Endodermal cell (in vitro differentiated cells): Measurements from ENCODE around the gene BTG3. TPM values are rescaled to one million over a fixed set of nuclear protein-coding genes. Genes with fewer than 3 reads are reported as not detected.

Experiments used
- DNase-seq: peaks from one replicate; pipeline ENCODE4 v3.0.0-alpha.2; 2017
- H3K27ac ChIP-seq: 2 replicates; pipeline ENCODE4 v1.5.1; 2013; ENCODE audit warnings: mild to moderate bottlenecking, low read depth, low read length, moderate library complexity
- H3K27me3 ChIP-seq: 2 replicates; pipeline ENCODE4 v1.6.1; 2013; ENCODE audit warnings: mild to moderate bottlenecking, low read length, moderate library complexity; ENCODE audit not compliant: insufficient read depth, control insufficient read depth, poor library complexity, severe bottlenecking
- H3K36me3 ChIP-seq: 2 replicates; pipeline ENCODE4 v1.7.0; 2013; ENCODE audit warnings: mild to moderate bottlenecking, low read length, moderate library complexity; ENCODE audit not compliant: control insufficient read depth, insufficient read depth
- H3K4me1 ChIP-seq: one replicate; pipeline ENCODE4 v1.7.0; 2013; ENCODE audit warnings: low read length; ENCODE audit not compliant: control insufficient read depth, insufficient read depth
- H3K4me3 ChIP-seq: 2 replicates; pipeline ENCODE4 v1.5.1; 2013; ENCODE audit warnings: mild to moderate bottlenecking, low read length, moderate library complexity
- H3K9ac ChIP-seq: 2 replicates; pipeline ENCODE4 v1.6.1; 2013; ENCODE audit warnings: mild to moderate bottlenecking, low read length, moderate library complexity; ENCODE audit not compliant: poor library complexity, severe bottlenecking; ENCODE audit errors: extremely low read depth
- H3K9me3 ChIP-seq: 2 replicates; pipeline ENCODE4 v1.6.1; 2013; ENCODE audit warnings: mild to moderate bottlenecking, low read length, moderate library complexity; ENCODE audit not compliant: control insufficient read depth
- H3K27ac Mint-ChIP-seq: 2 replicates; pipeline ENCODE4 v1.8.0; 2020; ENCODE audit warnings: mixed read lengths
- H3K27me3 Mint-ChIP-seq: 2 replicates; pipeline ENCODE4 v1.8.0; 2021; ENCODE audit warnings: mild to moderate bottlenecking, mixed read lengths; ENCODE audit not compliant: insufficient read depth
- H3K36me3 Mint-ChIP-seq: 2 replicates; pipeline ENCODE4 v1.8.0; 2020; ENCODE audit warnings: low read depth, mixed read lengths
- H3K4me1 Mint-ChIP-seq: 2 replicates; pipeline ENCODE4 v1.8.0; 2020; ENCODE audit warnings: mixed read lengths
- H3K4me3 Mint-ChIP-seq: 2 replicates; pipeline ENCODE4 v1.8.0; 2020; ENCODE audit warnings: mild to moderate bottlenecking, moderate library complexity, mixed read lengths
- H3K9me3 Mint-ChIP-seq: 2 replicates; pipeline ENCODE4 v1.8.0; 2020; ENCODE audit warnings: mild to moderate bottlenecking, mixed read lengths
- WGBS, 2 experiments: methylation state at CpG; one replicate each; pipeline versions ENCODE4 v1.1.5 to v1.1.7; 2013; ENCODE audit warnings: missing lambda C conversion rate in 2 of 2, mixed read lengths in 1 of 2; ENCODE audit not compliant: insufficient coverage in 1 of 2, insufficient read length in 1 of 2; 5-methylcytosine and 5-hydroxymethylcytosine counted together
- total RNA-seq, 2 donors: library from RNA; stranded (reverse); fragmentation: NEBNext Ultra II Directional in 1 of 2; extraction: Animal tissue kit (Norgen Biotek cat#: 25700) in 1 of 2; gene quantifications; 2 replicates in 1 of 2; 3 replicates in 1 of 2; pipeline ENCODE4 v1.2.1, GENCODE V29; 2021
- TF ChIP-seq, protein P1 (sequence below): fragments of 200-600 bp; sonication (generic); conservative IDR thresholded peaks from 2 replicates; pipeline ENCODE4 v1.5.0; 2021; ENCODE audit warnings: antibody characterized with exemption, mild to moderate bottlenecking

BTG3 gene
- total RNA-seq, 2 donors from 2014 or later, result 35.1 to 54.3 TPM

DNA sequence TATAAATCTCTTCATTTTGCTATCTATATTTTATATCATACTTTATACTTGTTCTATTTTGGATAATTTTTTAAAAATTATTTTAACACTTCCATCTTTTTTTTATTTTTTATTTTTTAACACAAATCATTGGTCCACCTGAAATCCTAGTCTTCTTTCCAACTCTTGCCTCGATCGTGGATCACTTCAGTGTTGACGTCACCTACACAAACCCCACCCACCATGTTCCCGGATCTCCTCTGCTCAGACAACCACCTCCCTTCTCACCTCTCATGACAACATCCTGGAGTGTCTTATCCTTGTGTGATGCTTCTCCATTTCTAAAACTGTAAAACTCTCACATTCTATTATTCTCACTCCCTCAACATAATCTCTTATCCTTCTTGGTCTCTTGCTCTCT, 34.1 kb upstream of the BTG3 start:
- H3K4me3 Mint-ChIP-seq, result no peak overlapping the region
- 95 to 96% methylated on average over 4 of the region's 4 CpGs for whole genome bisulfite sequencing, 2 experiments
- H3K27me3 ChIP-seq, result no peaks in the 10 kb centered on the region
- H3K4me3 ChIP-seq, result no peak overlapping the region
- H3K27ac ChIP-seq, result no peak overlapping the region
- H3K4me1 ChIP-seq, result no peaks in the 10 kb centered on the region
- TF ChIP-seq, protein P1, sequence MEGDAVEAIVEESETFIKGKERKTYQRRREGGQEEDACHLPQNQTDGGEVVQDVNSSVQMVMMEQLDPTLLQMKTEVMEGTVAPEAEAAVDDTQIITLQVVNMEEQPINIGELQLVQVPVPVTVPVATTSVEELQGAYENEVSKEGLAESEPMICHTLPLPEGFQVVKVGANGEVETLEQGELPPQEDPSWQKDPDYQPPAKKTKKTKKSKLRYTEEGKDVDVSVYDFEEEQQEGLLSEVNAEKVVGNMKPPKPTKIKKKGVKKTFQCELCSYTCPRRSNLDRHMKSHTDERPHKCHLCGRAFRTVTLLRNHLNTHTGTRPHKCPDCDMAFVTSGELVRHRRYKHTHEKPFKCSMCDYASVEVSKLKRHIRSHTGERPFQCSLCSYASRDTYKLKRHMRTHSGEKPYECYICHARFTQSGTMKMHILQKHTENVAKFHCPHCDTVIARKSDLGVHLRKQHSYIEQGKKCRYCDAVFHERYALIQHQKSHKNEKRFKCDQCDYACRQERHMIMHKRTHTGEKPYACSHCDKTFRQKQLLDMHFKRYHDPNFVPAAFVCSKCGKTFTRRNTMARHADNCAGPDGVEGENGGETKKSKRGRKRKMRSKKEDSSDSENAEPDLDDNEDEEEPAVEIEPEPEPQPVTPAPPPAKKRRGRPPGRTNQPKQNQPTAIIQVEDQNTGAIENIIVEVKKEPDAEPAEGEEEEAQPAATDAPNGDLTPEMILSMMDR, result no peak
- H3K36me3 Mint-ChIP-seq, result no peaks in the 10 kb centered on the region
- H3K9me3 ChIP-seq, result no peaks in the 10 kb centered on the region
- H3K27ac Mint-ChIP-seq, result no peak overlapping the region
- no peaks in the 10 kb centered on the region for H3K36me3 ChIP-seq
- H3K9ac ChIP-seq, result no peak overlapping the region
- H3K4me1 Mint-ChIP-seq, result no peaks in the 10 kb centered on the region
- peaks cover 5% of the 10 kb centered on the region for H3K9me3 Mint-ChIP-seq
- no peak for DNase-seq
- H3K27me3 Mint-ChIP-seq, result no peaks in the 10 kb centered on the region

DNA sequence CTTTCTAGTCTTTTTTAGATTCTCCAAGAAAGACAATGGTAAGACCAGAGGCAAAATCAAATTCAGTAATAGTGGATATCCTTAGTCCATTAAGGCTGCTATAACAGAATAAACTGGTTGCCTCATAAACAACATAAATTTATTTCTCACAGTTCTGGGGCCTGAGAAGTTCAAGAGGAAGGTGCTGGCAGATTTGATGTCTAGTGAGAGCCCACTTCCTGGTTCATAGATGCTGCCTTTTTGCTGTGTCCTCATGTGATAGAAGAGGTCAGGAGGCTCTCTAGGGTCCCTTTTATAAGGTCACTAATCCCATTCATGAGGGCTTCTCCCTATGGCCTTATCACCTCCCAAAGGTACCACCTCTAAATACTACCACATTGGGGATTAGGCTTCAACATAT, 31.5 kb upstream of the BTG3 start:
- H3K9me3 Mint-ChIP-seq, result peaks cover 11% of the 10 kb centered on the region
- H3K27ac Mint-ChIP-seq, result no peak overlapping the region
- no peak overlapping the region for H3K4me3 Mint-ChIP-seq
- no peak overlapping the region for H3K9ac ChIP-seq
- H3K36me3 Mint-ChIP-seq, result no peaks in the 10 kb centered on the region
- H3K27ac ChIP-seq, result no peak overlapping the region
- H3K27me3 Mint-ChIP-seq, result no peaks in the 10 kb centered on the region
- H3K4me1 ChIP-seq, result no peaks in the 10 kb centered on the region
- no peaks in the 10 kb centered on the region for H3K27me3 ChIP-seq
- TF ChIP-seq, protein P1, result no peak
- no peak overlapping the region for H3K4me3 ChIP-seq
- H3K36me3 ChIP-seq, result no peaks in the 10 kb centered on the region
- no peaks in the 10 kb centered on the region for H3K9me3 ChIP-seq
- H3K4me1 Mint-ChIP-seq, result no peaks in the 10 kb centered on the region
- no peak for DNase-seq

DNA sequence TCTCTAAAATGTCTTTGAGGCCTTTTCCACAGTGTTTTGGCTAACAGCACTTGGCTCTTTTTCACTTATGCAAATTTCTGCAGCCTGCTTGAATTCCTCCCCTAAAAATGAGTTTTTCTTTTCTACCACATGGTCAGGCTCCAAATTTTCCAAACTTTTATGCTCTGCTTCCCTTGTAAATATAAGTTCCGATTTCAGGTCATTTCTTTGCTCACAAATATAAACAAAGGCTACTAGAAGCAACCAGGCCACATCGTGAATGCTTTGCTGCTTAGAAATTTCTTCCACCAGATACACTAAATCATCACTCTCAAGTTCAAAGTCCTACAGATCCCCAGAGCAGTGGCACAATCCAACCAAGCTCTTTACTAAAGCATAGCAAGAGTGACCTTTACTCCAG, 28.1 kb upstream of the BTG3 start:
- Histone ChIP-seq H3K4me1 (no peaks in the 10 kb centered on the region), H3K9me3 (no peaks in the 10 kb centered on the region), H3K27me3 (no peaks in the 10 kb centered on the region), H3K36me3 (no peaks in the 10 kb centered on the region), H3K4me3 (no peak overlapping the region), H3K9ac (no peak overlapping the region), H3K27ac (no peak overlapping the region)
- H3K9me3 Mint-ChIP-seq, result peaks cover 6% of the 10 kb centered on the region
- no peak for DNase-seq
- H3K27me3 Mint-ChIP-seq, result no peaks in the 10 kb centered on the region
- 91 to 93% methylated on average over 2 of the region's 2 CpGs for WGBS, 2 experiments
- no peak overlapping the region for H3K27ac Mint-ChIP-seq
- TF ChIP-seq, protein P1, result no peak
- no peaks in the 10 kb centered on the region for H3K36me3 Mint-ChIP-seq
- H3K4me1 Mint-ChIP-seq, result no peaks in the 10 kb centered on the region
- H3K4me3 Mint-ChIP-seq, result no peak overlapping the region
